ENCODE data around the gene CARD9. TPM values are rescaled to one million over a fixed set of nuclear protein-coding genes. Genes with fewer than 3 reads are reported as not detected.

Gene CARD9
- total RNA-seq, 1 experiment from 2014 or later: 5.6 TPM

GRCh38 chr9:136412962-136413361 lies 39.5 kb upstream of the CARD9 start:
- Histone ChIP-seq H3K27me3 (ENCODE audit: insufficient read depth, low read length) (no peaks in the 10 kb centered on the region), H3K27ac (ENCODE audit: insufficient read length, low read depth, low read length) (no peak overlapping the region), H2BK120ac (ENCODE audit: low read depth, low read length, poor library complexity, severe bottlenecking) (no peak overlapping the region), H4K91ac (ENCODE audit: insufficient read length, low read depth, low read length) (no peak overlapping the region), H3K9ac (ENCODE audit: extremely low read depth, insufficient read length, low read length) (no peak overlapping the region), H4K5ac (ENCODE audit: insufficient read length, low read depth, low read length) (no peak overlapping the region), H2BK5ac (ENCODE audit: insufficient read length, low read length) (no peak overlapping the region), H2BK20ac (ENCODE audit: low read depth, low read length, poor library complexity, severe bottlenecking) (no peak overlapping the region), H4K20me1 (ENCODE audit: control insufficient read depth, insufficient read depth, insufficient read length) (no peaks in the 10 kb centered on the region), H2BK12ac (ENCODE audit: insufficient read length, low read depth, low read length) (no peak overlapping the region), H3K23me2 (ENCODE audit: insufficient read length, low read depth, low read length, poor library complexity, severe bottlenecking) (peaks cover 15% of the 10 kb centered on the region), H3K56ac (ENCODE audit: insufficient read length, low read depth, low read length) (no peak overlapping the region), H3K4ac (ENCODE audit: low read depth, low read length) (no peak overlapping the region), H2BK15ac (ENCODE audit: low read depth, low read length) (no peak overlapping the region), H3T11ph (ENCODE audit: low read length) (no peak overlapping the region), H3K79me2 (ENCODE audit: insufficient read depth, low read length) (peaks cover 14% of the 10 kb centered on the region; the same call in 1 of the 2 replicates), H3K79me1 (ENCODE audit: insufficient read depth, low read depth, low read length, poor library complexity, severe bottlenecking) (peaks cover 19% of the 10 kb centered on the region), H3K18ac (ENCODE audit: insufficient read length, low read depth, low read length) (no peak overlapping the region), H3K14ac (ENCODE audit: insufficient read depth, low read length) (no peak overlapping the region), H3K23ac (ENCODE audit: insufficient read length, low read depth, low read length) (no peak overlapping the region), H2AFZ (ENCODE audit: low read length) (no peak overlapping the region), H3K4me1 (ENCODE audit: insufficient read depth, low read length) (no peaks in the 10 kb centered on the region), H4K8ac (replicated peaks; ENCODE audit: insufficient read length, low read depth, low read length) (no peak overlapping the region), H2AK5ac (ENCODE audit: insufficient read length, low read length) (no peak overlapping the region), H3K4me2 (ENCODE audit: insufficient read depth, insufficient read length, low read length) (no peak overlapping the region), H3K9me3 (ENCODE audit: control insufficient read depth, low read depth, low read length) (no peaks in the 10 kb centered on the region)
- H3K4me3 Mint-ChIP-seq: peak overlapping the region in 1 of 2 experiments; percentile 40; a peak in 2 of 5 replicates
- peaks cover 3% of the 10 kb centered on the region; the same call in 1 of the 2 replicates for H3K27me3 Mint-ChIP-seq (ENCODE audit: low read depth)
- H3K36me3 Mint-ChIP-seq (ENCODE audit: insufficient read depth in 1 of 3, low read depth in 3 of 3): peaks cover 46 to 75% (median 60%) of the 10 kb centered on the region in 3 experiments
- peak overlapping the region in 2 of 3 experiments; percentile 73 to 79; a peak in 3 of 7 replicates for H3K27ac Mint-ChIP-seq
- no peak for DNase-seq
- peaks cover 22 to 25% of the 10 kb centered on the region in 2 experiments for H3K4me1 Mint-ChIP-seq
- no CpG with 5 or more reads among the region's 9 CpGs for WGBS (ENCODE audit: extremely low coverage, insufficient read length, low lambda C conversion rate)
- no peak for TF ChIP-seq CTCF (conservative IDR thresholded peaks at IDR 0.05)
- no peaks in the 10 kb centered on the region for H3K9me3 Mint-ChIP-seq

Measured in H9 (cell line).